ENCODE measurements around the gene CBX6.

CBX6 gene

GRCh38 chr22:38826801-38827200 is 45.2 kb downstream of the CBX6 start:
- Mint-ChIP-seq H3K9me3 (no peaks in the 10 kb centered on the region), H3K36me3 (ENCODE audit: insufficient read depth) (peaks cover 4% of the 10 kb centered on the region), H3K4me3 (no peak overlapping the region), H3K4me1 (ENCODE audit: low read depth in 2 of 2) (no peaks in the 10 kb centered on the region), H3K27ac (no peak overlapping the region), H3K27me3 (no peaks in the 10 kb centered on the region)
- ATAC-seq (replicated peaks) (no peak), DNase-seq (no peak)

- no peak overlapping the region for H3K27ac Mint-ChIP-seq
- H3K4me1 Mint-ChIP-seq (ENCODE audit: low read depth in 2 of 2), result no peaks in the 10 kb centered on the region
- no peaks in the 10 kb centered on the region for H3K9me3 Mint-ChIP-seq
- H3K4me3 Mint-ChIP-seq, result no peak overlapping the region
- DNase-seq (no peak), ATAC-seq (replicated peaks) (no peak)
- H3K36me3 Mint-ChIP-seq (ENCODE audit: insufficient read depth), result peaks cover 4% of the 10 kb centered on the region
- no peaks in the 10 kb centered on the region for H3K27me3 Mint-ChIP-seq
Observed at GRCh38 chr22:38826386-38826785, 45.6 kb downstream of the CBX6 start.

GRCh38 chr22:38824585-38824984 is 47.4 kb downstream of the CBX6 start:
- H3K36me3 Mint-ChIP-seq (ENCODE audit: insufficient read depth), result peaks cover 4% of the 10 kb centered on the region

GRCh38 chr22:38823637-38824036 is 48.4 kb downstream of the CBX6 start:
- no peak overlapping the region for H3K4me3 Mint-ChIP-seq
- peaks cover 0 to 8% of the 10 kb centered on the region in 2 donors for H3K27me3 Mint-ChIP-seq
- ATAC-seq (replicated peaks) (no peak), DNase-seq (no peak)
- no peaks in the 10 kb centered on the region for H3K4me1 Mint-ChIP-seq (ENCODE audit: low read depth in 2 of 2)
- H3K27ac Mint-ChIP-seq, result no peak overlapping the region
- no peaks in the 10 kb centered on the region for H3K9me3 Mint-ChIP-seq
- H3K36me3 Mint-ChIP-seq (ENCODE audit: insufficient read depth), result peaks cover 4% of the 10 kb centered on the region

More at GRCh38 chr22:38824585-38824984, 47.4 kb downstream of the CBX6 start:
- peaks cover 0 to 2% of the 10 kb centered on the region in 2 donors for H3K27me3 Mint-ChIP-seq
- ATAC-seq (replicated peaks), result peak; percentile 71
- no peak overlapping the region for H3K27ac Mint-ChIP-seq
- H3K9me3 Mint-ChIP-seq, result no peaks in the 10 kb centered on the region
- peak; percentile 40 to 42 (median 42) for DNase-seq
- no peaks in the 10 kb centered on the region for H3K4me1 Mint-ChIP-seq (ENCODE audit: low read depth in 2 of 2)
- H3K4me3 Mint-ChIP-seq, result no peak overlapping the region

- Mint-ChIP-seq H3K36me3 (ENCODE audit: insufficient read depth) (peaks cover 4% of the 10 kb centered on the region), H3K27ac (no peak overlapping the region), H3K27me3 (peaks cover 0 to 13% of the 10 kb centered on the region in 2 donors), H3K9me3 (no peaks in the 10 kb centered on the region), H3K4me3 (no peak overlapping the region), H3K4me1 (ENCODE audit: low read depth in 2 of 2) (no peaks in the 10 kb centered on the region)
- ATAC-seq (replicated peaks) (no peak), DNase-seq (no peak)
Observed at GRCh38 chr22:38823076-38823475, 48.9 kb downstream of the CBX6 start.

GRCh38 chr22:38820020-38820419 is 52.0 kb downstream of the CBX6 start:
- no peak for ATAC-seq (replicated peaks)
- H3K4me1 Mint-ChIP-seq (ENCODE audit: low read depth in 2 of 2), result no peaks in the 10 kb centered on the region
- H3K27me3 Mint-ChIP-seq, result peaks cover 3 to 23% of the 10 kb centered on the region in 2 donors
- no peak overlapping the region for H3K27ac Mint-ChIP-seq
- no peak for DNase-seq
- H3K36me3 Mint-ChIP-seq (ENCODE audit: insufficient read depth), result no peaks in the 10 kb centered on the region
- no peak overlapping the region for H3K4me3 Mint-ChIP-seq
- H3K9me3 Mint-ChIP-seq, result no peaks in the 10 kb centered on the region

- peaks cover 7 to 29% of the 10 kb centered on the region in 2 donors for H3K27me3 Mint-ChIP-seq
- DNase-seq (no peak), ATAC-seq (replicated peaks) (no peak)
- no peaks in the 10 kb centered on the region for H3K4me1 Mint-ChIP-seq (ENCODE audit: low read depth in 2 of 2)
- no peak overlapping the region for H3K27ac Mint-ChIP-seq
- no peaks in the 10 kb centered on the region for H3K9me3 Mint-ChIP-seq
- no peak overlapping the region for H3K4me3 Mint-ChIP-seq
- no peaks in the 10 kb centered on the region for H3K36me3 Mint-ChIP-seq (ENCODE audit: insufficient read depth)
Observed at GRCh38 chr22:38819387-38819940, 52.6 kb downstream of the CBX6 start.

- Mint-ChIP-seq H3K4me3 (no peak overlapping the region), H3K27me3 (peaks cover 19 to 44% of the 10 kb centered on the region in 2 donors), H3K36me3 (ENCODE audit: insufficient read depth) (no peaks in the 10 kb centered on the region), H3K4me1 (ENCODE audit: low read depth in 2 of 2) (no peaks in the 10 kb centered on the region), H3K9me3 (no peaks in the 10 kb centered on the region), H3K27ac (peak overlapping the region in 1 of 2 donors; percentile 77)
- ATAC-seq (replicated peaks) (no peak), DNase-seq (no peak)
Observed at GRCh38 chr22:38817196-38817595, 54.8 kb downstream of the CBX6 start.

GRCh38 chr22:38815842-38816241 is 56.2 kb downstream of the CBX6 start:
- Mint-ChIP-seq H3K27me3 (peaks cover 26 to 54% of the 10 kb centered on the region in 2 donors), H3K4me1 (ENCODE audit: low read depth in 2 of 2) (no peaks in the 10 kb centered on the region), H3K27ac (no peak overlapping the region), H3K36me3 (ENCODE audit: insufficient read depth) (no peaks in the 10 kb centered on the region), H3K9me3 (peaks cover 0 to 2% of the 10 kb centered on the region in 2 donors), H3K4me3 (no peak overlapping the region)
- no peak for DNase-seq
- ATAC-seq (replicated peaks), result no peak

All from effector memory CD8-positive, alpha-beta T cell (primary cell).